Measurements from ENCODE around the gene GABRB1. TPM values are rescaled to one million over a fixed set of nuclear protein-coding genes. Genes with fewer than 3 reads are reported as not detected.

The GABRB1 gene
- total and polyA plus RNA-seq, 2 of the 8 experiments (the other 6 are each of a cell fraction or from before 2014, with no cell fraction given), result 0.22 to 0.38 TPM

GRCh38 chr4:47465004-47465403 lies 433.6 kb downstream of the GABRB1 start:
- FAIRE-seq (no peak), DNase-seq (ENCODE audit: low read depth in 1 of 2, low spot score in 2 of 2) (no peak)
- no peaks in the 10 kb centered on the region for H3K36me3 ChIP-seq (ENCODE audit: control insufficient read depth in 2 of 4, insufficient read depth in 4 of 4, low read length in 3 of 4)
- H2BK12ac ChIP-seq (ENCODE audit: low read depth, low read length), result no peak overlapping the region
- no peak overlapping the region for H3K56ac ChIP-seq (replicated peaks; ENCODE audit: insufficient read length, low read depth, low read length)
- no peak overlapping the region for H2AK5ac ChIP-seq (ENCODE audit: low read depth, low read length)
- 92% methylated on average over 2 of the region's 2 CpGs; no CpG with 5 or more reads in 1 of the 2 experiments for WGBS, 2 experiments (ENCODE audit: extremely low coverage in 1 of 2, insufficient coverage in 1 of 2, insufficient read length in 1 of 2, insufficient replicate concordance in 2 of 2, low coverage in 1 of 2, low lambda C conversion rate in 2 of 2, missing lambda C conversion rate in 1 of 2)
- TF ChIP-seq CTBP2 (IDR thresholded peaks at IDR 0.05; ENCODE audit: borderline replicate concordance, insufficient read depth, insufficient read length, low read length) (no peak), RXRA (IDR thresholded peaks at IDR 0.05; ENCODE audit: insufficient read depth, low read depth, low read length) (no peak), GABPA (IDR thresholded peaks at IDR 0.05; ENCODE audit: borderline replicate concordance, insufficient read depth, low read length) (no peak), SP4 (IDR thresholded peaks at IDR 0.05; ENCODE audit: low read length) (no peak), EP300 (IDR thresholded peaks at IDR 0.05; ENCODE audit: borderline replicate concordance in 1 of 2, low read depth in 2 of 2, low read length in 2 of 2) (no peak), POLR2A (IDR thresholded peaks at IDR 0.05; ENCODE audit: control extremely low read depth in 1 of 2, low read depth in 2 of 2, low read length in 2 of 2) (no peak), TCF12 (IDR thresholded peaks at IDR 0.05; ENCODE audit: low read depth, low read length) (no peak), KDM4A (IDR thresholded peaks at IDR 0.05; ENCODE audit: low read depth, low read length, severe bottlenecking) (no peak), HDAC2 (IDR thresholded peaks at IDR 0.05; ENCODE audit: borderline replicate concordance in 1 of 2, low read depth in 2 of 2, low read length in 2 of 2) (no peak), JUN (IDR thresholded peaks at IDR 0.05; ENCODE audit: low read depth, low read length) (no peak), TBP (IDR thresholded peaks at IDR 0.05; ENCODE audit: low read depth, low read length) (no peak), TAF1 (IDR thresholded peaks at IDR 0.05; ENCODE audit: low read depth, low read length) (no peak), SIRT6 (IDR thresholded peaks at IDR 0.05; ENCODE audit: low read length) (no peak)
- H3K9me3 ChIP-seq (ENCODE audit: insufficient read depth in 2 of 2, low read depth in 1 of 2, low read length in 1 of 2), result no peaks in the 10 kb centered on the region
- H3K23ac ChIP-seq (ENCODE audit: insufficient read length), result no peak overlapping the region
- H3K27me3 ChIP-seq (replicated peaks in 1 of 4; ENCODE audit: control insufficient read depth in 3 of 4, extremely low read depth in 1 of 4, insufficient read depth in 3 of 4, low read length in 3 of 4), result no peaks in the 10 kb centered on the region; a peak in 1 of 7 replicates
- 0 out of 2 replicates have a peak overlapping the region, but pooled peaks have one; percentile 45 for H2AFZ ChIP-seq (ENCODE audit: low read length)
- H3K4ac ChIP-seq (replicated peaks; ENCODE audit: insufficient read length, low read depth, low read length), result no peak overlapping the region
- no peak overlapping the region for H3K4me2 ChIP-seq (ENCODE audit: insufficient read depth in 1 of 2, low read depth in 2 of 2, low read length in 2 of 2)
- CTCF ChIA-PET (ENCODE audit: partially characterized antibody), result interaction anchor here (1.3 kb wide), 1 partner anchor 100 kb away, joined by 4 read pairs; no protein-coding TSS in a partner anchor
- H2BK120ac ChIP-seq (replicated peaks; ENCODE audit: low read depth, low read length), result no peak overlapping the region
- H3K79me1 ChIP-seq (ENCODE audit: low read depth, low read length), result no peaks in the 10 kb centered on the region
- no peak overlapping the region for H4K8ac ChIP-seq (ENCODE audit: extremely low read depth, insufficient read depth, low read length)
- no peak overlapping the region for H3K4me3 ChIP-seq (ENCODE audit: extremely low read depth in 1 of 4, insufficient read depth in 2 of 4, low read depth in 3 of 4, low read length in 4 of 4)
- peaks cover 0 to 6% (median 1%) of the 10 kb centered on the region in 4 experiments; a peak in 3 of 7 replicates for H3K4me1 ChIP-seq (replicated peaks in 1 of 4; ENCODE audit: control insufficient read depth in 3 of 4, insufficient read depth in 4 of 4, low read length in 3 of 4)
- no peak overlapping the region for H3K18ac ChIP-seq (ENCODE audit: extremely low read depth, low read length)
- no peak overlapping the region for H3K27ac ChIP-seq (ENCODE audit: low read depth, low read length)
- H2BK20ac ChIP-seq (ENCODE audit: low read length), result no peak overlapping the region
- H2BK15ac ChIP-seq (ENCODE audit: low read length), result no peak overlapping the region
- no peak overlapping the region for H4K5ac ChIP-seq (ENCODE audit: insufficient read length, low read depth, low read length)
- H4K91ac ChIP-seq (replicated peaks; ENCODE audit: insufficient read length, low read length), result no peak overlapping the region
- H3K14ac ChIP-seq (ENCODE audit: insufficient read length), result no peak overlapping the region
- no peaks in the 10 kb centered on the region for H4K20me1 ChIP-seq (replicated peaks in 1 of 2; ENCODE audit: control insufficient read depth in 1 of 2, insufficient read depth in 2 of 2, low read length in 2 of 2)
- H3K79me2 ChIP-seq (ENCODE audit: control insufficient read depth in 1 of 2, insufficient read depth in 2 of 2, low read length in 2 of 2), result no peaks in the 10 kb centered on the region
- H2BK5ac ChIP-seq (ENCODE audit: low read depth, low read length), result no peak overlapping the region
- peak overlapping the region in 1 of 4 experiments; percentile 34; a peak in 1 of 7 replicates for H3K9ac ChIP-seq (replicated peaks in 1 of 4; ENCODE audit: extremely low read depth in 1 of 4, low read depth in 3 of 4, low read length in 3 of 4)
- peaks cover 4% of the 10 kb centered on the region for H3K23me2 ChIP-seq (ENCODE audit: low read depth, low read length)
- POLR2A ChIA-PET (ENCODE audit: partially characterized antibody), result no interaction called here

Measured in H1 (cell line).